OCI-LY7 (cell line): ENCODE measurements around the gene SLC12A8.

Source experiments
- EZH2phosphoT487 ChIP-seq: fragments of 200-600 bp; sonication (generic); IDR thresholded peaks from 2 replicates; pipeline ENCODE4 v1.6.1; 2018; ENCODE audit warnings: low read depth, borderline replicate concordance, mild to moderate bottlenecking, mixed run types, antibody characterized with exemption, low read length, moderate library complexity, mixed read lengths
- TF ChIP-seq, protein P1 (sequence below): fragments of 200-600 bp; sonication (generic); conservative IDR thresholded peaks from 2 replicates; pipeline ENCODE4 v1.5.1; 2014; ENCODE audit warnings: mild to moderate bottlenecking, antibody characterized with exemption, low read length, moderate library complexity, mixed read lengths

DNA sequence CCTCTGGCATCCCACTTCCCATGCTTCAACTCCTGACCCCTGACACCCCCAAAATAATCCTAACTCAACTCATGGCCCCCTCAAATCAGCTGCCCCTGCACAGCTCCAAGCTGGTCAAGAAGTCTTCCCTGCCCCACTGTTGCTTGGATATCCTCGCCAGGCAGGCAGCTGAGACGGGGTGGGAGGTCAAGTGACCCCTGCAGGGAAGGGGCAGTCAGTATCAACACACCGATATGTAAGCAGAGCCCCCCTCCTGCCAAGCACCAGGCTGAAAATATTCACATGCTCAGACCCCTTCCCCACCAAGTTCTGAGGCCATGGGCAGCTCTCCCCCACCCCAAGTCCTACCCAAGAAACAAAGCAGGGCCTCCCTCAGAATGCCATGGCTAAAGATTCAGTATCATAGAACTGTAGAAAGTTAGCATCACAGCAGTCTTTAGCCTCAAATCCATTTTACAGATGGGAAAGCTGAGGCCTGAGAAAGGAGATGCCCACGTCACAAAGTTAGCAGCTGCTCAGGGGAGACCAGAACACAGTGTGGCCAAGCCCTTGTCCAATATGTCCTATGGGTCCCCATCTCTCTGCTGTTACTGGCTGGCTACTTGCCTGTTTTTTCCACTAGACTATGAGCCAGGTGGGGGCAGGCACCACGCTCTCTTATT lies 67.8 kb downstream of the SLC12A8 start:
- TF ChIP-seq, protein P1, sequence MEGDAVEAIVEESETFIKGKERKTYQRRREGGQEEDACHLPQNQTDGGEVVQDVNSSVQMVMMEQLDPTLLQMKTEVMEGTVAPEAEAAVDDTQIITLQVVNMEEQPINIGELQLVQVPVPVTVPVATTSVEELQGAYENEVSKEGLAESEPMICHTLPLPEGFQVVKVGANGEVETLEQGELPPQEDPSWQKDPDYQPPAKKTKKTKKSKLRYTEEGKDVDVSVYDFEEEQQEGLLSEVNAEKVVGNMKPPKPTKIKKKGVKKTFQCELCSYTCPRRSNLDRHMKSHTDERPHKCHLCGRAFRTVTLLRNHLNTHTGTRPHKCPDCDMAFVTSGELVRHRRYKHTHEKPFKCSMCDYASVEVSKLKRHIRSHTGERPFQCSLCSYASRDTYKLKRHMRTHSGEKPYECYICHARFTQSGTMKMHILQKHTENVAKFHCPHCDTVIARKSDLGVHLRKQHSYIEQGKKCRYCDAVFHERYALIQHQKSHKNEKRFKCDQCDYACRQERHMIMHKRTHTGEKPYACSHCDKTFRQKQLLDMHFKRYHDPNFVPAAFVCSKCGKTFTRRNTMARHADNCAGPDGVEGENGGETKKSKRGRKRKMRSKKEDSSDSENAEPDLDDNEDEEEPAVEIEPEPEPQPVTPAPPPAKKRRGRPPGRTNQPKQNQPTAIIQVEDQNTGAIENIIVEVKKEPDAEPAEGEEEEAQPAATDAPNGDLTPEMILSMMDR: no peak
- TF ChIP-seq EZH2phosphoT487: no peak
